GM12873 (cell line): ENCODE results near the gene SH2D2A.

Experiments
- CTCF ChIP-seq: IDR thresholded peaks from 2 replicates; pipeline ENCODE4 v1.5.1; 2012; ENCODE audit warnings: low read depth, mild to moderate bottlenecking, moderate library complexity, low read length, control low read depth; ENCODE audit not compliant: insufficient read depth; ENCODE audit errors: missing control alignments

The SH2D2A gene

GRCh38 chr1:156854634-156855033 lies 38.0 kb upstream of the SH2D2A start:
- peak; percentile 11 for TF ChIP-seq CTCF

GRCh38 chr1:156853761-156854160 lies 37.1 kb upstream of the SH2D2A start:
- TF ChIP-seq CTCF: no peak

DNA sequence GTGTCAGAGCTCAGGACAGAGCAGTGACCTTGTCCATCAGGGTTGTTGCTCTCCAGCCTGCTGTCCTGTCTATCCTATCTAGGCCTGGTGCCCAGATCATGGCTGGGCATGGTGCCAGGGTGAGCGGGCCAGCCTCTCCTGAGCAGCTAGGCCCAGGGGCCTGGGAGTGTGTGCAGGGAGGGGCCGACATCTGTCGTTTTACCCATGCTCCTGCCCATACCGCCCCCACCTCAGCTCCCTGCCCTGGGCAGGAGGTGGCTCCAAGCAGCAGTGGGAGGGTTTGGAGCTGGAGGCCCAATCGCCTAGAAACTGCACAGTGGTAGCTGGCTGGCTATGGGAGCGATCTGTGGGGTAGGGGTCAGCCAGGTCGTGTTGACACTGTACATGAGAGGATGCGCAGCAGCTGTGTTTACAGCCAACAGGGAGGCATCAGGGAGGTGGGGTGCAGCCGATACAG lies 35.8 kb upstream of the SH2D2A start:
- no peak for TF ChIP-seq CTCF

DNA sequence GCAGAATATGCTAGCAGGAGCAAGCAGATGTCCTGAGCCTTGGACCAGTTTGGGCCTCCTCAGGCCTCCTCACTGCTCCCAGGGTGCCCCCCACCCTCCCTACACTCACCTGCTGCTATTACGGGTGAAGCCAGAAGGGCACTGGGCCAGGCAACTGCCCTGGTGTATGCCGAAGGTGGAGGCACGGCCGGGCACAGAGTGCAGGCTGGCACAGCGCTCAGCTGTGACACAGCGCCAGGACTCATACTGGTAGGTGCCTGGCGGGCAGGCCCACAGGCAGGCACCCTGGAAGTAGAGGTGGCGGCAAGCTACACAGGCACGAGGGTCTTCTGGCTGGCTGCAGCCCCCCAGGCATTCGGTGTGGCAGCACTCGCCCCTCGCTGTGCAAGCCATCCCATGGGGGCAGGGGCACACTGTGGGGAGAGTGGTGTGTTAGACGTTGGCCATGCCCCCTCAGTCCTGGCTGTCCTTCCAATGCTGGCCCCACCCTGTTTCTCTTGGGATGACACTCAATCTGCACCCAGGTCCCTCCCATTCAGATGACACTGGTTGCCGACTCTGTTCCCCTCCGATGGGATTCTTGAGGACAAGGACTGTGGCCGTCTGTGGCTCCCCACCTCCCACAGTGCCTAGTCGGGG lies 35.2 kb upstream of the SH2D2A start:
- TF ChIP-seq CTCF: no peak

DNA sequence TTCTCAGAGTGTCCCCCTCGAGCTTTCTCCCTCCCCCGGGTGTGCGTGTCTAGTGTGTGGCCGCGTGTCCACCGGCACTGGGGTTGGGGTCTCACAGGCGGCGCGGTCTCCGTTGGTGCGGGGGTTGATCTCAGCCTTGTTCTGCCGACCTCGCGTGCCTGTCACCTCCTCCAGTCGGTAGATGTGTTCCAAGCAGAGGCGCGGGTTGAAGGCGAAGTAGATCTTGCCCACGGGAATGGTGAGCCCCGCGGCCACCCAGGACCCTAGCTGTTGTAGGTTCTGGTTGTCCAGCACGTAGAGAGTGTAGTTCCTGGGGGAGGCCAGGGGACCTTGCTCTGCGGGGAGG lies 32.5 kb upstream of the SH2D2A start:
- no peak for TF ChIP-seq CTCF

- no peak for TF ChIP-seq CTCF
These were observed 32.0 kb upstream of the SH2D2A start for GRCh38 chr1:156848461-156849150.

DNA sequence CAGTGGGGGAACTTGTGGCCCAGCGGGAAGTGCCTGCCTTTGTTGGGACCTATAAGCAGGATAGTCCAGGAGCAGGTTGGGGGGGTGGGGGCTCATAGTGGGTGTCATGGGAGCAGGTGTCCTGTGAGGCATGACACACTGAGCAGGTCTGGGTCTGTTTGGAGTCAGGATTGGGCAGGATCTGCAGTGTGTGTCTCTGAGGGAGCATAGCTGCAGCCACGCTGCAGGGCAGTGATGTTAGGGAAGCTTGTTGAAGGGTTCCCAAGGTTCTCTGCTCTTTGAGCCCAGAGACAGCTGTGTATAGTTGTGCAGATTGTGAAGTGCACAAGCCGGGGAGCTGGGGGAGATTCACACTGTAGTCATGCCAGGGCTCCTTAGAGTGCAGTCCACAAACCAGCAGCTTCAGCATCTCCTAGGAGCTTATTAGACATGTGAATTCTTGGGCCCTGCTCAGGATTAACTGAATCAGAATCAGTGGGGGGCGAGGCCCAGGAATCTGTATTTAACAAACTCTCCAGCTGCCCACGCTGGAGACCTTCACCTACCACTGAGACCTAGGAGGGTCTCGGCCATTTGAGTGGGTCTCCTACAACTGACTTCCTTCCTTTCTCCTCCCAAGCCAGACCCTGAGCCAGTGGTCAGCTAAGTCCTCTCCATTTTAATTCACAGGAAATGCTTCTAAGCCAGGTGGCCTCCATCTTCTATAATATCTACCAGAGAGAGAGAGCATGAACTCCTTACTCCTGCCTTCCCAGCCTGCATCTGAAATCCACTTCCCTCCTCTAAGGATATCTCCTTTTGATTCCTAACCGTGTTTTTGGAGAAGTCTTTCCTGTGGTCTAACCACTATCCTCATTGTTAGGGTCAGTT lies 31.2 kb upstream of the SH2D2A start:
- no peak for TF ChIP-seq CTCF
